Measurements from ENCODE around the gene CACNB4.
"Not testable (repeated sequence)": the region's sequence is repeated elsewhere in the genome, so short reads cannot be mapped to it uniquely, and the experiment has no call there.

The CACNB4 gene

GRCh38 chr2:152092095-152092494 lies 6.7 kb downstream of the CACNB4 start:
- no peak for DNase-seq (ENCODE audit: extremely low read depth, low read depth)
- no peak overlapping the region for H3K4me3 ChIP-seq (replicated peaks; ENCODE audit: low read depth, low read length)
- TF ChIP-seq CTCF (IDR thresholded peaks at IDR 0.05; ENCODE audit: low read depth, low read length, missing control alignments) = no peak

- not testable (repeated sequence) for H3K4me3 ChIP-seq (replicated peaks; ENCODE audit: low read depth, low read length); DNase-seq (ENCODE audit: extremely low read depth, low read depth)
These were observed 8.1 kb downstream of the CACNB4 start for GRCh38 chr2:152090726-152091125.

- H3K4me3 ChIP-seq (replicated peaks; ENCODE audit: low read depth, low read length) = no peak overlapping the region
- no peak for TF ChIP-seq CTCF (IDR thresholded peaks at IDR 0.05; ENCODE audit: low read depth, low read length, missing control alignments)
- DNase-seq (ENCODE audit: extremely low read depth, low read depth) = no peak
These were observed 9.6 kb downstream of the CACNB4 start for GRCh38 chr2:152089238-152089637.

- no peak overlapping the region for H3K4me3 ChIP-seq (replicated peaks; ENCODE audit: low read depth, low read length)
- DNase-seq (ENCODE audit: extremely low read depth, low read depth) = no peak
- TF ChIP-seq CTCF (IDR thresholded peaks at IDR 0.05; ENCODE audit: low read depth, low read length, missing control alignments) = no peak
These were observed 10.8 kb downstream of the CACNB4 start for GRCh38 chr2:152088006-152088405.

GRCh38 chr2:152086231-152086630 lies 12.6 kb downstream of the CACNB4 start:
- H3K4me3 ChIP-seq (replicated peaks; ENCODE audit: low read depth, low read length) = no peak overlapping the region
- DNase-seq (ENCODE audit: extremely low read depth, low read depth) = no peak
- no peak for TF ChIP-seq CTCF (IDR thresholded peaks at IDR 0.05; ENCODE audit: low read depth, low read length, missing control alignments)

GRCh38 chr2:152084076-152084475 lies 14.8 kb downstream of the CACNB4 start:
- H3K4me3 ChIP-seq (replicated peaks; ENCODE audit: low read depth, low read length) = no peak overlapping the region
- no peak for TF ChIP-seq CTCF (IDR thresholded peaks at IDR 0.05; ENCODE audit: low read depth, low read length, missing control alignments)
- DNase-seq (ENCODE audit: extremely low read depth, low read depth) = no peak

GRCh38 chr2:152083202-152083875 lies 15.5 kb downstream of the CACNB4 start:
- DNase-seq (ENCODE audit: extremely low read depth, low read depth) = no peak
- H3K4me3 ChIP-seq (replicated peaks; ENCODE audit: low read depth, low read length) = no peak overlapping the region
- TF ChIP-seq CTCF (IDR thresholded peaks at IDR 0.05; ENCODE audit: low read depth, low read length, missing control alignments) = no peak
